Loucy (cell line): ENCODE results near the gene ARHGEF10L.

Experiments used
- H2AFZ ChIP-seq: fragments of 200-600 bp; sonication (generic); 2 replicates; pipeline ENCODE4 v1.6.0; 2016; ENCODE audit warnings: antibody characterized with exemption, mild to moderate bottlenecking, low read length, moderate library complexity
- H3F3A ChIP-seq: fragments of 200-600 bp; 2 replicates; pipeline ENCODE4 v1.6.0; 2016; ENCODE audit warnings: antibody characterized with exemption, low read depth, mild to moderate bottlenecking
- H3K27me3 ChIP-seq: fragments of 200-600 bp; sonication (generic); 2 replicates; pipeline ENCODE4 v1.6.1; 2014; ENCODE audit warnings: low read length, mild to moderate bottlenecking; ENCODE audit not compliant: insufficient read depth, poor library complexity, severe bottlenecking
- H3K36me3 ChIP-seq: fragments of 200-600 bp; sonication (generic); 2 replicates; pipeline ENCODE4 v1.6.1; 2016; ENCODE audit warnings: low read length; ENCODE audit not compliant: insufficient read depth
- H3K4me1 ChIP-seq: fragments of 200-600 bp; sonication (generic); 2 replicates; pipeline ENCODE4 v1.5.1; 2014; ENCODE audit warnings: low read length, mild to moderate bottlenecking; ENCODE audit not compliant: insufficient read depth, poor library complexity, severe bottlenecking
- H3K4me2 ChIP-seq: fragments of 200-600 bp; sonication (generic); 2 replicates; pipeline ENCODE4 v1.6.0; 2014; ENCODE audit warnings: antibody characterized with exemption, low read length, low read depth, mild to moderate bottlenecking; ENCODE audit not compliant: poor library complexity, severe bottlenecking
- H3K4me3 ChIP-seq: fragments of 200-600 bp; sonication (generic); 2 replicates; pipeline ENCODE4 v1.5.1; 2014; ENCODE audit warnings: low read length, mild to moderate bottlenecking, mixed read lengths; ENCODE audit not compliant: poor library complexity, severe bottlenecking
- H3K79me2 ChIP-seq: fragments of 200-600 bp; sonication (generic); 2 replicates; pipeline ENCODE4 v1.6.1; 2014; ENCODE audit warnings: low read length; ENCODE audit not compliant: insufficient read depth
- H3K9ac ChIP-seq: fragments of 200-600 bp; sonication (generic); 2 replicates; pipeline ENCODE4 v1.6.0; 2014; ENCODE audit warnings: mild to moderate bottlenecking, low read depth, low read length, moderate library complexity; ENCODE audit not compliant: poor library complexity, severe bottlenecking
- H3K9me2 ChIP-seq: fragments of 200-600 bp; sonication (generic); replicated peaks from 2 replicates; pipeline ENCODE4 v1.6.1; 2016; ENCODE audit warnings: low read depth, low read length, mixed read lengths
- H3K9me3 ChIP-seq: fragments of 200-600 bp; sonication (generic); 2 replicates; pipeline ENCODE4 v1.6.1; 2014; ENCODE audit warnings: mild to moderate bottlenecking, antibody characterized with exemption, low read length, low read depth; ENCODE audit not compliant: insufficient read depth
- H4K20me1 ChIP-seq: fragments of 200-600 bp; sonication (generic); 2 replicates; pipeline ENCODE4 v1.6.0; 2014; ENCODE audit warnings: antibody characterized with exemption, low read length, mild to moderate bottlenecking; ENCODE audit not compliant: insufficient read depth, poor library complexity, severe bottlenecking
- CTCF ChIP-seq: fragments of 200-600 bp; sonication (generic); conservative IDR thresholded peaks from 2 replicates; pipeline ENCODE4 v1.5.1; 2014; ENCODE audit warnings: mild to moderate bottlenecking, antibody characterized with exemption, low read length
- EZH2phosphoT487 ChIP-seq: fragments of 200-600 bp; IDR thresholded peaks from 2 replicates; pipeline ENCODE4 v1.6.1; 2018; ENCODE audit warnings: antibody characterized with exemption, mild to moderate bottlenecking, moderate library complexity, borderline replicate concordance

Gene ARHGEF10L

GRCh38 chr1:17643861-17644703, 104.6 kb downstream of the ARHGEF10L start:
- H4K20me1 ChIP-seq, result no peaks in the 10 kb centered on the region
- H3F3A ChIP-seq, result no peaks in the 10 kb centered on the region
- H2AFZ ChIP-seq, result no peak overlapping the region
- no peaks in the 10 kb centered on the region for H3K4me1 ChIP-seq
- no peak overlapping the region for H3K4me3 ChIP-seq
- H3K79me2 ChIP-seq, result no peaks in the 10 kb centered on the region
- H3K4me2 ChIP-seq, result no peak overlapping the region
- no peaks in the 10 kb centered on the region for H3K9me2 ChIP-seq
- H3K36me3 ChIP-seq, result no peaks in the 10 kb centered on the region
- no peak overlapping the region for H3K9ac ChIP-seq
- no peak for TF ChIP-seq CTCF
- no peak for TF ChIP-seq EZH2phosphoT487
- no peaks in the 10 kb centered on the region for H3K27me3 ChIP-seq
- H3K9me3 ChIP-seq, result no peaks in the 10 kb centered on the region

- H3K9me2 ChIP-seq, result no peaks in the 10 kb centered on the region
- H3F3A ChIP-seq, result no peaks in the 10 kb centered on the region
- H3K4me2 ChIP-seq, result no peak overlapping the region
- no peak overlapping the region for H2AFZ ChIP-seq
- H3K9ac ChIP-seq, result no peak overlapping the region
- TF ChIP-seq EZH2phosphoT487, result no peak
- TF ChIP-seq CTCF, result no peak
- H3K4me3 ChIP-seq, result no peak overlapping the region
- H3K79me2 ChIP-seq, result no peaks in the 10 kb centered on the region
- H4K20me1 ChIP-seq, result no peaks in the 10 kb centered on the region
- no peaks in the 10 kb centered on the region for H3K4me1 ChIP-seq
- H3K36me3 ChIP-seq, result no peaks in the 10 kb centered on the region
- H3K27me3 ChIP-seq, result no peaks in the 10 kb centered on the region
- H3K9me3 ChIP-seq, result no peaks in the 10 kb centered on the region
These were observed 105.8 kb downstream of the ARHGEF10L start for GRCh38 chr1:17645068-17645911.

- Histone ChIP-seq H3K9me3 (no peaks in the 10 kb centered on the region), H3K4me2 (no peak overlapping the region), H3K79me2 (no peaks in the 10 kb centered on the region), H3K4me3 (no peak overlapping the region), H3F3A (no peaks in the 10 kb centered on the region), H3K4me1 (no peaks in the 10 kb centered on the region), H3K36me3 (no peaks in the 10 kb centered on the region), H2AFZ (no peak overlapping the region), H3K9ac (no peak overlapping the region), H3K9me2 (no peaks in the 10 kb centered on the region), H4K20me1 (no peaks in the 10 kb centered on the region), H3K27me3 (no peaks in the 10 kb centered on the region)
- no peak for TF ChIP-seq EZH2phosphoT487
- TF ChIP-seq CTCF, result no peak
These were observed 107.2 kb downstream of the ARHGEF10L start for GRCh38 chr1:17646444-17647280.
